Activated T-helper 1 cell treated with anti-CD3 and anti-CD28 coated beads, Interleukin-12 subunit alpha, Interleukin-12 subunit beta, Interleukin-2, Interleukin-4 antibody, amounts not matched to agents 30 ng/mL and 10 ng/mL and 1 ng/mL, durations not matched to agents 14 hours and 24 hours and 36 hours (primary cell): Measurements from ENCODE around the gene STAG1. TPM values are rescaled to one million over a fixed set of nuclear protein-coding genes. Genes with fewer than 3 reads are reported as not detected.
A peak's percentile ranks its signal among the peaks of the same experiment; 100 is the strongest.
"Not testable (repeated sequence)": the region's sequence is repeated elsewhere in the genome, so short reads cannot be mapped to it uniquely, and the experiment has no call there.

ENCODE experiments used
- DNase-seq: peaks from one replicate; pipeline ENCODE4 v3.0.0; 2021; ENCODE audit warnings: low spot score
- H3K27ac Mint-ChIP-seq: one replicate; pipeline ENCODE4 v1.8.0; 2021; ENCODE audit warnings: mild to moderate bottlenecking, mixed read lengths
- H3K27me3 Mint-ChIP-seq: one replicate; pipeline ENCODE4 v1.8.0; 2022; ENCODE audit warnings: mild to moderate bottlenecking, moderate library complexity, mixed read lengths; ENCODE audit not compliant: insufficient read depth
- H3K36me3 Mint-ChIP-seq: one replicate; pipeline ENCODE4 v1.8.0; 2021; ENCODE audit warnings: low read depth, mixed read lengths
- H3K4me1 Mint-ChIP-seq: one replicate; pipeline ENCODE4 v1.8.0; 2021; ENCODE audit warnings: low read depth, mixed read lengths
- H3K4me3 Mint-ChIP-seq: one replicate; pipeline ENCODE4 v1.8.0; 2021; ENCODE audit warnings: mild to moderate bottlenecking, moderate library complexity, mixed read lengths
- H3K9me3 Mint-ChIP-seq: one replicate; pipeline ENCODE4 v1.8.0; 2021; ENCODE audit warnings: mixed read lengths
- intact Hi-C: fragments of 100-400 bp; cut with micrococcal nuclease; formaldehyde crosslinking; loops from one replicate; pipeline ENCODE4 v1.15.1; 2024
- total RNA-seq: library from RNA; stranded (reverse); gene quantifications from 2 replicates; pipeline ENCODE4 v1.2.3, GENCODE V29; 2022

The STAG1 gene
- total RNA-seq, 1 donor from 2014 or later, result 47.1 TPM

DNA sequence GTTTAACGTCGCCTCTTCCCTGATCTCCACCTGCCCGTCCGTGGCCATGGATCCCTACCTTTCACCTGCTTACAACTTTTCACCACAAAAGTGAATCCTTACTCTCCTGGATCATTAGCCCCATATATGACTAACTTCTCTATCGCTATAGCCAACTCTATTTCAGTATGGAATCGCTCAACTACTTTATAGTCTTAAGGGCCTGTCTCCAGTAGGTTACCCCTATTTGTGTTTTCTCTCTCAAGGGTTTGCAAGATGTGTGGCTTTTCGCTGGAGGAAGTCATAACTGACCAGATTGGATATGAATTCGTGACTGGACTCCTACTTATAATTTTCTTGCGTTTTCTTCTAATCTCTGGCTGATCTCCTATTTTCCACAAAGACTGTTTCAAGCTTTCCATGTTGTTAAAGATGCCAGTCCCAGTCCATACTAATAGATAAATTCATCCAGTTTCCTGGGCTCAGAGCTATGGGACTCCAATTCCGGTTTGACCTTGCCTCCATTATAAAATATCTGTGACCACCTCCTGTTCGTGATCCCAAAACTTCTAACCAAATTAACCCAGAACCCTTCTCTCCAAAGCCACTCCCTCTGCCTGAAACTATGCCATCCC, 1.3 kb upstream of the STAG1 start:
- Mint-ChIP-seq H3K36me3 (peaks cover 6% of the 10 kb centered on the region), H3K4me1 (peaks cover 43% of the 10 kb centered on the region), H3K27ac (peak overlapping the region; percentile 96), H3K27me3 (no peaks in the 10 kb centered on the region), H3K9me3 (no peaks in the 10 kb centered on the region), H3K4me3 (peak overlapping the region; percentile 86)
- intact Hi-C loops, result loop anchor here (1.0 to 5.0 kb wide), 7 partner anchors 34 to 447 kb away; no protein-coding TSS in a partner anchor
- no peak for DNase-seq

DNA sequence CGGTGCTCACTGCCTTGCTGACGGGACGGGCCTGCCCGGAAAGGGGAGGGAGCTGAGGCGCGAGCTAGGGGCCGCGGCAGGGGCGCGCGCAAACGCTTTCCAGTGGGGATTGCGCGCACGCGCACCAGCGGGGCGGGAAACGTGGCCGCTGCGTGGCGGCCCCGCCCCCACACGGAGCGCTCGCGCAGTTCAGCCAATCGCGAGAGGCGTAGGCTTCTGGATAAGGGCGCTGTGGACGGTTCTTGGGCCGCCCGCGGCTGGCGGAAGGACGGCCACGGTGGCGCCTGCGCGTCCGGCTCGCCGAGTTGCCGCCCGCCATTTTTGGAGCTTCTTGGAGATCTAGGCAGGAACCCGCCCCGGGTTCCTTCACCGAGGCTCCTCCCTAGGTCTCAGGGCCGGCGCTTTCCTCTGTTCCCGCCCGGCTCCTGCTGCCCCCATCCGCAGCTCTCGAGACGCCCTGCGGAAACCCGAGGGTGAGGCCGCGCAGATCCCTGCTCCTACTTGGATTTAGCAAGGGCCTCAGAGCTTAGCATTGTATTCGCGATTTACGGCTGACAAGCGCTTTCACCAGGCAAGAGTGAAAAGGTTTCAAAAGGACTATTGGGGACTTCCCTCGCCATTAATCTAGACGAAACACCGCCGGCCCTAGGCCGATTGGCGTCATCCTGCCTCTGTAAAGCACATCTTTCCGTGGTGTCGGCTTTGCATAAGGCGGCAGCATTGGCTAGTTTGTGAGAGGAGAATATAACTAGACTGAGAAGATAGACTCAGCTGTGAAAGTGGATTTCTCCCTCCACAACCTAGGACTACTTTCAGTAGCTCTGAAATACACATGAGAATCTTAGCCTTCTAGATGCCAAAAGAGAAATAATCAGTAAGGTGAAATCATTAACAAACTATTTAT, 496 bp upstream of the STAG1 start:
- Mint-ChIP-seq H3K36me3 (peaks cover 6% of the 10 kb centered on the region), H3K9me3 (no peaks in the 10 kb centered on the region), H3K27me3 (no peaks in the 10 kb centered on the region), H3K4me3 (peak overlapping the region; percentile 86), H3K27ac (peak overlapping the region; percentile 96), H3K4me1 (peaks cover 43% of the 10 kb centered on the region)
- intact Hi-C loops, result loop anchor here (1.0 to 5.0 kb wide), 12 partner anchors 35 to 677 kb away; partner anchors contain the start of genes MSL2, NCK1 and PCCB
- DNase-seq, result peak; percentile 99

DNA sequence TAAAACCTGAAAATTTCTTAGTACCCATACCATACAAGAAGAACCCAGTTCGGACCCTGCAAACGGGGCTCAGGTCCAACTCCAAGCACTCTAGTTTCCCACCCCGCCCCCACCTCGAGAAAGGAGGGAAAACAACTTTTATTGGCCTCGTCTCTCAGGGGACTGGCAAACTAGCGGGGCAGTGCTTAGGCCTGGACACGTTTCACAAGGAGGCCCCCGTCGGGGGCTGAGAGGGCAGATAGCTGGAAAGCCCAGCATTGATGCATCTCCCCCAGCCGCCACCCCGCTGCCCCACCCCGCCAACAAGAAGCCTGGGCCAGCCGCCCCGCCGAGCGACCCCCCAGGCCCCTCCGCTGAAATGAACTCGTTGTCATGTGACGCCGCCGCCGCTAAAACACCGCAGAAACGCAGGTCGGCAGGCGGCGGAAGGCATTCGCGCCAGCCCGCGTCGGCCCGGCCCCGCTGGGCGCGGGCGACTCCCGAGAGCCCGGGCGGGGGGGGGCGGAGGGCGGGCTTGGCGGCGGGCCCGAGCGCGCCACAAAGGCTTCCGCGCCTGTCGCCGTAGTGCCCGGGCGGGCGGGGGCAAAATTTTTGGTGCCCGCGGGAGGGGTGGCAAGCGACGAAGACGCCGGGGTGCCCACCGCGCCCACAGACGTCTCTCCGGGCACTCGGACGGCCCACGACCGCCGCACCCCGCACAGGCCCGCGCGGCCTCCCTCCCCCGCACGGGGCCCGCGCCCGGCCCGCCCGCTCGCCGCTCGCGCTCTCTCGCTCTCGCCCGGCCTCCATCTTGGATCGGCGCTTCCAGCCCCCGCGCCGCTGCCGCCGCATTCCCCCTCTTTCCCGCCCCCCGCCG, 634 bp downstream of the STAG1 start:
- peak overlapping the region; percentile 98 for H3K27ac Mint-ChIP-seq
- peaks cover 6% of the 10 kb centered on the region for H3K36me3 Mint-ChIP-seq
- peak; percentile 54 for DNase-seq
- peak overlapping the region; percentile 96 for H3K4me3 Mint-ChIP-seq
- peaks cover 44% of the 10 kb centered on the region for H3K4me1 Mint-ChIP-seq
- intact Hi-C loops, result loop anchor here (1.0 to 5.0 kb wide), 9 partner anchors 111 to 676 kb away; partner anchors contain the start of genes MSL2, NCK1 and PCCB
- no peaks in the 10 kb centered on the region for H3K9me3 Mint-ChIP-seq
- H3K27me3 Mint-ChIP-seq, result no peaks in the 10 kb centered on the region

DNA sequence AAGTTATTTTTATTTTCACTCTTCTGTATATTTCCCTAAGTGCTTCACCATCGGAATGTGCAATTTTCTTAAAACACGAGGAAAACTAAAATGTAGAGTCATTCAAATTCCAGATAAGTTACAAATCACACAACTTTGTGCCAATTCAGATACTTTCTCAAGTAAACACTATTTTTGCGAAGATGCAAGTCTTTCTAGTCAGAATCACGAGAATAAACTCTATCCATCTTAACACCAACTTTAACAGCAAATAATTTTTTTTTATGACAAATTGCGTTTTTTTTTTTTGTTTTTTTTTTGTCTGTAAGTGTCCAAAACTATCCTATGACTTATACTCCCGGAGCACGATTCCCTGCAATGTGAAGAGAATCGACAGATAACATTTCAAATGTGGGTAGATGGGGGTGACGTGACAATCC, 1.3 kb downstream of the STAG1 start:
- intact Hi-C loops, result loop anchor here (2.0 to 5.0 kb wide), 2 partner anchors 154 to 204 kb away; no protein-coding TSS in a partner anchor
- Mint-ChIP-seq H3K27ac (peak overlapping the region; percentile 98), H3K4me1 (peaks cover 50% of the 10 kb centered on the region), H3K27me3 (no peaks in the 10 kb centered on the region), H3K36me3 (peaks cover 6% of the 10 kb centered on the region), H3K4me3 (peak overlapping the region; percentile 96), H3K9me3 (no peaks in the 10 kb centered on the region)
- no peak for DNase-seq

- Mint-ChIP-seq H3K4me3 (peak overlapping the region; percentile 96), H3K27me3 (no peaks in the 10 kb centered on the region), H3K36me3 (peaks cover 6% of the 10 kb centered on the region), H3K9me3 (no peaks in the 10 kb centered on the region), H3K4me1 (peaks cover 56% of the 10 kb centered on the region), H3K27ac (peak overlapping the region; percentile 98)
- intact Hi-C loops, result loop anchor here (2.0 to 5.0 kb wide), 2 partner anchors 153 to 204 kb away; no protein-coding TSS in a partner anchor
- DNase-seq, result no peak
These were observed 1.8 kb downstream of the STAG1 start for GRCh38 chr3:136750209-136750896.

DNA sequence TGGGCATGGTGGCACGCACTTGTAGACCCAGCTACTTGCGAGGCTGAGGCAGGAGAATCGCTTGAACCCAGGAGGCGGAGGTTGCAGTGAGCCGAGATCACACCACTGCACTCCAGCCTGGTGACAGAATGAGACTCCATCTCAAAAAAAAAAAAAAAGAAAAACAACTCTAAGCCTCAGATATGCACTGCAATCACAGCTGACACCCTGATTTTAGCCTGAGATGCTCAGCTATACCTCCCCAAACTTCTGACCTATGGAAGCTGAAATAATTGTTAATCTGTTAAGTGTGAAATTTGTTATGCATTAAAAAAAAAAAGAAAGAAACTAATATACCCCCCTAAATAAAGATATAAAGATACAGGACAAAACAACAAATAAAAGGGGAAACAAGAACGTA, 2.6 kb downstream of the STAG1 start:
- peaks cover 56% of the 10 kb centered on the region for H3K4me1 Mint-ChIP-seq
- intact Hi-C loops, result loop anchor here (2.0 to 5.0 kb wide), 2 partner anchors 152 to 203 kb away; no protein-coding TSS in a partner anchor
- H3K9me3 Mint-ChIP-seq, H3K36me3 Mint-ChIP-seq, DNase-seq, H3K27me3 Mint-ChIP-seq: not testable (repeated sequence)
- peak overlapping the region; percentile 98 for H3K27ac Mint-ChIP-seq
- H3K4me3 Mint-ChIP-seq, result peak overlapping the region; percentile 96

- H3K9me3 Mint-ChIP-seq, result no peaks in the 10 kb centered on the region
- H3K4me1 Mint-ChIP-seq, result peaks cover 51% of the 10 kb centered on the region
These were observed 3.1 kb downstream of the STAG1 start for GRCh38 chr3:136749091-136749490.

DNA sequence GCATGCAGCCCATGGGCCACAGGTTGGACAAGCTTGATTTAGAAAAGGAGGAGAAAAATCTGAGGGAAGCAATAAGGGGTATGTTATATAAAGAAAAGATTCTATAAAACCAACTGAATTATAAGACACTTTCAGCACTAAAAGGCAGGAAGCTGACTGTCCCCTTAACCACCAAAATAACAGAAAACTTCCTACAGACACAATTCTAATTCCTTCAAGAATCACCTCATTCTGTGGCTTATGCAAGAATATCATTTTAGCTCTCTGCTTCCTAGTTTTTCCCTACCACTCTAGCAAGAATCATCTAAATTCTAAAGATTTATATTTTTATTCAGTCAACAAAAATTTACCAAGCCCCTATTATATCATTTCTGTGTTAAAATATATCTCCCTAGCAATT, 6.3 kb downstream of the STAG1 start:
- Mint-ChIP-seq H3K9me3 (peaks cover 4% of the 10 kb centered on the region), H3K27ac (no peak overlapping the region), H3K4me3 (no peak overlapping the region), H3K36me3 (peaks cover 2% of the 10 kb centered on the region), H3K4me1 (peaks cover 39% of the 10 kb centered on the region), H3K27me3 (no peaks in the 10 kb centered on the region)
- intact Hi-C loops, result no loop called here
- no peak for DNase-seq

More at GRCh38 chr3:136749091-136749490, 3.1 kb downstream of the STAG1 start:
- DNase-seq, result no peak
- Mint-ChIP-seq H3K36me3 (peaks cover 6% of the 10 kb centered on the region), H3K27ac (no peak overlapping the region), H3K4me3 (peak overlapping the region; percentile 96), H3K27me3 (no peaks in the 10 kb centered on the region)
- intact Hi-C loops, result no loop called here

- H3K27ac Mint-ChIP-seq, result no peak overlapping the region
- peaks cover 4% of the 10 kb centered on the region for H3K9me3 Mint-ChIP-seq
- DNase-seq, result no peak
- H3K27me3 Mint-ChIP-seq, result no peaks in the 10 kb centered on the region
- intact Hi-C loops, result no loop called here
- peaks cover 7% of the 10 kb centered on the region for H3K36me3 Mint-ChIP-seq
- no peak overlapping the region for H3K4me3 Mint-ChIP-seq
- H3K4me1 Mint-ChIP-seq, result peaks cover 12% of the 10 kb centered on the region
These were observed 11.1 kb downstream of the STAG1 start for GRCh38 chr3:136741063-136741462.

- intact Hi-C loops, result no loop called here
- Mint-ChIP-seq H3K9me3 (peaks cover 4% of the 10 kb centered on the region), H3K4me3 (no peak overlapping the region), H3K4me1 (peaks cover 6% of the 10 kb centered on the region), H3K27me3 (no peaks in the 10 kb centered on the region), H3K27ac (no peak overlapping the region), H3K36me3 (peaks cover 7% of the 10 kb centered on the region)
- no peak for DNase-seq
These were observed 11.7 kb downstream of the STAG1 start for GRCh38 chr3:136740351-136740958.

DNA sequence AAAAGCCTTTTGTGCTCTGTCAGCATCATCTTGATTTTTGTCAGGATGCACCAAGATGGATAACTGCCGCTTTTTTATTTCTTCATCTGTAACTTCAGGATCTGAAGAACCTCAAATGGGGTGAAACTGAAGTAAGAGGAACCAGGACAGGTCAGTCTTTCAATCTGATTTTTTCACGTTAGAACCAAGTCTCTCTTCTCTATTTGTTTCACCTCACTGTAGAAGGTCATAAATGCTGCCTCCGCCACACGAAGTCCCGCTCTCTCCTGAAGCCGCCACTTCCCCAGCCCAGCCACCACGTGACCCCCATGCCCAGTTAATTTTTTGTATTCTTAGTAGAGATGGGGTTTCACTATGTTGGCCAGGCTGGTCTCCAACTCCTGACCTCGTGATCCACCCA, 15.2 kb downstream of the STAG1 start:
- H3K27ac Mint-ChIP-seq, H3K4me3 Mint-ChIP-seq, H3K9me3 Mint-ChIP-seq, H3K36me3 Mint-ChIP-seq, DNase-seq, H3K27me3 Mint-ChIP-seq, intact Hi-C loops: not testable (repeated sequence)
- H3K4me1 Mint-ChIP-seq, result peaks cover 17% of the 10 kb centered on the region
